A673 (cell line): Measurements from ENCODE around the gene GIGYF2.

Experiments
- CTCF ChIP-seq: fragments of 300-800, 200-600 bp; sonication (generic); conservative IDR thresholded peaks from 2 replicates; pipeline ENCODE4 v1.5.1; 2017; ENCODE audit warnings: low read depth, mild to moderate bottlenecking, antibody characterized with exemption, low read length, moderate library complexity, mixed read lengths
- EZH2 ChIP-seq: fragments of 200-600 bp; sonication (generic); IDR thresholded peaks from 2 replicates; pipeline ENCODE4 v1.6.1; 2017; ENCODE audit warnings: borderline replicate concordance, low read depth, mild to moderate bottlenecking, mixed read lengths, antibody characterized with exemption, low read length; ENCODE audit not compliant: poor library complexity, severe bottlenecking

GRCh38 chr2:232714969-232715368, 17.8 kb downstream of the GIGYF2 start:
- no peak for TF ChIP-seq CTCF
- no peak for TF ChIP-seq EZH2
